Measurements from ENCODE around the gene LRP8.

DNA sequence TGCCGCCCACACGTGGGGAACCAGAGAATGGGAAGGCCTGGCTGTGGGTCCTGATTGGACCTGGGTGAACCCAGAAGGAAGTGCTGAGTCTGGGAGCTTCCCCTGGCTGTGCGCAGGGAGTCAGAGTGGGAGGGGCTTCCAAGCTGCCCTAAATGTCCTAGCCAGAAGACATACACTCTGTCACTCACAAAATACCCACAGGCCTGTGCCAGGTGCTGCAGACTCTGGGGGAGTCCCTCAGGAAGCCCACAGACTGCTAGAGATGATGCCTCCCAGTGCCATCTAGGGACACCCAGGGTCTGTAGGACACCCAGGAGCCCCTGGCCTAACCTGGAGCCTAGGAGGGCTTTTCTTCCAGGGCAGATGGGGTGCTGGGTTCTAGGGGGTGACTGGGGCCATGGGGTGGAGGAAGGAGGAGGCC lies 33.7 kb upstream of the LRP8 start:
- TF ChIP-seq, protein P1, sequence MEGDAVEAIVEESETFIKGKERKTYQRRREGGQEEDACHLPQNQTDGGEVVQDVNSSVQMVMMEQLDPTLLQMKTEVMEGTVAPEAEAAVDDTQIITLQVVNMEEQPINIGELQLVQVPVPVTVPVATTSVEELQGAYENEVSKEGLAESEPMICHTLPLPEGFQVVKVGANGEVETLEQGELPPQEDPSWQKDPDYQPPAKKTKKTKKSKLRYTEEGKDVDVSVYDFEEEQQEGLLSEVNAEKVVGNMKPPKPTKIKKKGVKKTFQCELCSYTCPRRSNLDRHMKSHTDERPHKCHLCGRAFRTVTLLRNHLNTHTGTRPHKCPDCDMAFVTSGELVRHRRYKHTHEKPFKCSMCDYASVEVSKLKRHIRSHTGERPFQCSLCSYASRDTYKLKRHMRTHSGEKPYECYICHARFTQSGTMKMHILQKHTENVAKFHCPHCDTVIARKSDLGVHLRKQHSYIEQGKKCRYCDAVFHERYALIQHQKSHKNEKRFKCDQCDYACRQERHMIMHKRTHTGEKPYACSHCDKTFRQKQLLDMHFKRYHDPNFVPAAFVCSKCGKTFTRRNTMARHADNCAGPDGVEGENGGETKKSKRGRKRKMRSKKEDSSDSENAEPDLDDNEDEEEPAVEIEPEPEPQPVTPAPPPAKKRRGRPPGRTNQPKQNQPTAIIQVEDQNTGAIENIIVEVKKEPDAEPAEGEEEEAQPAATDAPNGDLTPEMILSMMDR (conservative IDR thresholded peaks at IDR 0.05) = no peak
- no peak for TF ChIP-seq ZFX (IDR thresholded peaks at IDR 0.05)
